Body of pancreas (tissue), 4 donors: ENCODE measurements around the gene RIPOR1. TPM values are rescaled to one million over a fixed set of nuclear protein-coding genes. Genes with fewer than 3 reads are reported as not detected.
A peak's percentile ranks its signal among the peaks of the same experiment; 100 is the strongest.

ENCODE experiments used
- ATAC-seq: fragments of 150-250 bp; one replicate; pipeline ENCODE4 v1.9.1; 2016
- DNase-seq, 4 donors: peaks; one replicate each; pipeline ENCODE4 v3.0.0-alpha.2; 2019
- H3K27ac ChIP-seq, 4 donors: fragments of 200-600 bp; sonication (generic); 1 replicate in 3 of 4; 2 replicates in 1 of 4; pipeline versions ENCODE4 v1.5.1 to v1.6.1; 2016 to 2019; ENCODE audit warnings: mild to moderate bottlenecking in 1 of 4, mixed read lengths in 1 of 4, moderate library complexity in 1 of 4
- H3K27me3 ChIP-seq, 2 donors: fragments of 200-600 bp; sonication (generic); one replicate each; pipeline ENCODE4 v1.6.0; 2016; ENCODE audit warnings: mild to moderate bottlenecking in 1 of 2
- H3K36me3 ChIP-seq, 2 donors: fragments of 200-600 bp; sonication (generic); replicated peaks in 1 of 2; 2 replicates each; pipeline ENCODE4 v1.5.1; 2016; ENCODE audit warnings: low read depth in 2 of 2; ENCODE audit not compliant: insufficient read depth in 1 of 2
- H3K4me1 ChIP-seq: fragments of 200-600 bp; sonication (generic); one replicate; pipeline ENCODE4 v1.6.0; 2016
- H3K4me3 ChIP-seq, 2 donors: fragments of 200-600 bp; sonication (generic); 1 replicate in 1 of 2; 2 replicates in 1 of 2; pipeline ENCODE4 v1.5.1; 2016 to 2019
- H3K9me3 ChIP-seq, 3 donors: fragments of 200-600 bp; sonication (generic); 1 replicate in 2 of 3; 2 replicates in 1 of 3; pipeline ENCODE4 v1.5.1; 2016
- POLR2A ChIP-seq, 3 donors: fragments of 450-650 bp; IDR thresholded peaks; one replicate each; pipeline ENCODE4 v1.6.1; 2016; ENCODE audit warnings: antibody characterized with exemption in 3 of 3, mild to moderate bottlenecking in 2 of 3
- WGBS, 2 donors: methylation state at CpG; one replicate each; pipeline ENCODE4 v1.1.5; 2017; 5-methylcytosine and 5-hydroxymethylcytosine counted together
- intact Hi-C: fragments of 100-400 bp; cut with DNase I; formaldehyde crosslinking; loops from one replicate; pipeline ENCODE4 v1.15.1; 2023
- total RNA-seq, 2 donors: library from RNA; depleted of rRNA; stranded (reverse); fragments of >200 nt; gene quantifications; one replicate each; pipeline ENCODE4 v1.1.0, GENCODE V29; 2016
- TF ChIP-seq, protein P1 (sequence below), 7 experiments: fragments of 450-650 bp in 4 of 7; fragments of 200-600 bp in 3 of 7; sonication (generic) in 3 of 7; IDR thresholded peaks; one replicate each; pipeline ENCODE4 v1.5.1; 2016 to 2019; ENCODE audit warnings: antibody characterized with exemption in 7 of 7

Gene RIPOR1
- total RNA-seq, 2 donors from 2014 or later, result 37.9 to 62.6 TPM

DNA sequence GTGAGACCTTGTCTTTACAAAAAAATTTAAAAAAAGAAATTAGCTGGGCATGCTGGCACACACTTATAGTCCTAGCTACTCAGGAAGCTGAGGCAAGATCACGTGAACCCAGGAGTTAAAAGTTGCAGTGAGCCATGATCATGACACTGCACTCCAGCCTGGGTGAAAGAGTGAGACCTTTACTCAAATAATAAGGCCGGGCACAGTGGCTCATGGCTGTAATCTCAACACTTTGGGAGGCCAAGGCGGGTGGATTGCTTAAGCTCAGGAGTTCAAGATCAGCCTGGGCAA lies 11.5 kb upstream of the RIPOR1 start:
- no peaks in the 10 kb centered on the region for H3K36me3 ChIP-seq
- TF ChIP-seq POLR2A (IDR thresholded peaks at IDR 0.05), result no peak
- TF ChIP-seq, protein P1, sequence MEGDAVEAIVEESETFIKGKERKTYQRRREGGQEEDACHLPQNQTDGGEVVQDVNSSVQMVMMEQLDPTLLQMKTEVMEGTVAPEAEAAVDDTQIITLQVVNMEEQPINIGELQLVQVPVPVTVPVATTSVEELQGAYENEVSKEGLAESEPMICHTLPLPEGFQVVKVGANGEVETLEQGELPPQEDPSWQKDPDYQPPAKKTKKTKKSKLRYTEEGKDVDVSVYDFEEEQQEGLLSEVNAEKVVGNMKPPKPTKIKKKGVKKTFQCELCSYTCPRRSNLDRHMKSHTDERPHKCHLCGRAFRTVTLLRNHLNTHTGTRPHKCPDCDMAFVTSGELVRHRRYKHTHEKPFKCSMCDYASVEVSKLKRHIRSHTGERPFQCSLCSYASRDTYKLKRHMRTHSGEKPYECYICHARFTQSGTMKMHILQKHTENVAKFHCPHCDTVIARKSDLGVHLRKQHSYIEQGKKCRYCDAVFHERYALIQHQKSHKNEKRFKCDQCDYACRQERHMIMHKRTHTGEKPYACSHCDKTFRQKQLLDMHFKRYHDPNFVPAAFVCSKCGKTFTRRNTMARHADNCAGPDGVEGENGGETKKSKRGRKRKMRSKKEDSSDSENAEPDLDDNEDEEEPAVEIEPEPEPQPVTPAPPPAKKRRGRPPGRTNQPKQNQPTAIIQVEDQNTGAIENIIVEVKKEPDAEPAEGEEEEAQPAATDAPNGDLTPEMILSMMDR (IDR thresholded peaks at IDR 0.05), result no peak
- intact Hi-C loops, result no loop called here
- 67 to 92% methylated on average over 3 of the region's 3 CpGs for WGBS, 2 donors
- DNase-seq (no peak), ATAC-seq (no peak)
- no peaks in the 10 kb centered on the region for H3K9me3 ChIP-seq
- H3K4me1 ChIP-seq, result peaks cover 16% of the 10 kb centered on the region
- H3K4me3 ChIP-seq, result no peak overlapping the region
- H3K27ac ChIP-seq, result no peak overlapping the region
- no peaks in the 10 kb centered on the region for H3K27me3 ChIP-seq

- intact Hi-C loops, result no loop called here
- ATAC-seq, result no peak
- 55 to 56% methylated on average over 6 to 11 of the region's 11 CpGs for WGBS, 2 donors
- no peaks in the 10 kb centered on the region for H3K9me3 ChIP-seq
- no peaks in the 10 kb centered on the region for H3K36me3 ChIP-seq
- H3K4me3 ChIP-seq, result no peak overlapping the region
- peak overlapping the region in 1 of 4 donors; percentile 5 for H3K27ac ChIP-seq
- H3K4me1 ChIP-seq, result peaks cover 16% of the 10 kb centered on the region
- H3K27me3 ChIP-seq, result no peaks in the 10 kb centered on the region
- TF ChIP-seq, protein P1 (IDR thresholded peaks at IDR 0.05), result no peak
- TF ChIP-seq POLR2A (IDR thresholded peaks at IDR 0.05), result no peak
- no peak for DNase-seq
Measured at GRCh38 chr16:67517661-67518423, 10.8 kb upstream of the RIPOR1 start.

DNA sequence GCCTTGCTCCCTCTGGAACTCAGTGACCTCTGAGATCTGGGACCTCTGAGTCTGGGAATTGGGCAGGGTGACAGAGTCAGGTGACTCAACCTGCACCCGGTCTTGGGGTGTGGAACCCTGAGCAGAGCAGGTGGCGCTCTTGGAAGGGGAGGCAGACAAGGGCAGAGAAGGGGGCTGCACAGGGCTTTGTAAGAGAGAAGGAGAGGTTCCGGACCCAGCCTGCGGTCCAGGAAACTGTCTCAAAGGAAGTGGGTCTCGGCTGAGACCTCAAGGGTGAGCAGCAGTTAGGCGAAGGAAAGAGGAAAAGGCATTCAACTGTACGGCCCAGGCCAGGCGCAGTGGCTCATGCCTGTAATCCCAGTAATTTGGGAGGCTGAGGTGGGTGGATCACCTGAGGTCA lies 10.0 kb upstream of the RIPOR1 start:
- TF ChIP-seq POLR2A (IDR thresholded peaks at IDR 0.05), result no peak
- H3K4me3 ChIP-seq, result no peak overlapping the region
- H3K4me1 ChIP-seq, result peaks cover 16% of the 10 kb centered on the region
- no peaks in the 10 kb centered on the region for H3K27me3 ChIP-seq
- ATAC-seq, result no peak
- no peak for DNase-seq
- intact Hi-C loops, result no loop called here
- no peak overlapping the region for H3K27ac ChIP-seq
- H3K9me3 ChIP-seq, result no peaks in the 10 kb centered on the region
- 69 to 76% methylated on average over 8 of the region's 8 CpGs for WGBS, 2 donors
- H3K36me3 ChIP-seq, result no peaks in the 10 kb centered on the region

DNA sequence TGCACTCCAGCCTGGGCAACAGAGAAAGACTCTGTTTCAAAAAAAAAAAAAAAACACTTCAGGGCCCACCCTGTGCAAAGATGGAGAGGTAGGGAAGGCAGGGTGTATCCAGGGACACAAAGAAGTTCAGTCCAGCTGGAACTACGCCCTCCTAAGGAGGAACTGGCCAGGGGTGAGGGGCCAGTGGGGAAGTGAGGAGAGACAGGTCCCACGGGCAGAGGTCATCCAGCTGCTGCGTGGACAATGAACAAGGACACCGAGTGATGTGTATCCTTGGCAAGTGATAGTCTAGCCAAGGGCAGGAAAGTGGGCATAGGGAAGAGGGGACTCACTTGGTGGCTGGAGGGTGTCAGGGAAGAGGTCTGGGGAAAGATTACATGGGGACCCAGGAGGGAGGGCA lies 9.4 kb upstream of the RIPOR1 start:
- 61 to 70% methylated on average over 4 of the region's 4 CpGs for WGBS, 2 donors
- no peak for TF ChIP-seq POLR2A (IDR thresholded peaks at IDR 0.05)
- TF ChIP-seq, protein P1 (IDR thresholded peaks at IDR 0.05), result no peak
- Histone ChIP-seq H3K36me3 (no peaks in the 10 kb centered on the region), H3K4me1 (peaks cover 16% of the 10 kb centered on the region), H3K27me3 (no peaks in the 10 kb centered on the region), H3K9me3 (no peaks in the 10 kb centered on the region), H3K4me3 (no peak overlapping the region), H3K27ac (no peak overlapping the region)
- intact Hi-C loops, result no loop called here
- ATAC-seq (no peak), DNase-seq (no peak)

GRCh38 chr16:67521095-67521804 lies 7.4 kb upstream of the RIPOR1 start:
- Histone ChIP-seq H3K9me3 (no peaks in the 10 kb centered on the region), H3K36me3 (no peaks in the 10 kb centered on the region), H3K27me3 (no peaks in the 10 kb centered on the region), H3K27ac (peak overlapping the region; percentile 81 to 93 (median 89)), H3K4me3 (peak overlapping the region in 1 of 2 donors; percentile 11), H3K4me1 (peaks cover 16% of the 10 kb centered on the region)
- intact Hi-C loops, result no loop called here
- 0 to 1% methylated on average over 19 to 25 of the region's 25 CpGs for WGBS, 2 donors
- ATAC-seq (peak; percentile 95), DNase-seq (peak; percentile 96 to 98 (median 97))
- peak in 2 of 3 donors; percentile 51 to 58 for TF ChIP-seq POLR2A (IDR thresholded peaks at IDR 0.05)
- TF ChIP-seq, protein P1 (IDR thresholded peaks at IDR 0.05), result peak; percentile 59 to 99 (median 98)
